IPS-11a (cell line): Measurements from ENCODE around the gene TIAM2.
"Not testable (repeated sequence)": the region's sequence is repeated elsewhere in the genome, so short reads cannot be mapped to it uniquely, and the experiment has no call there.

ENCODE experiments used
- H3K4me3 ChIP-seq: one replicate; pipeline ENCODE4 v1.5.1; 2013; ENCODE audit warnings: low read depth, low read length, control low read depth

TIAM2 gene

GRCh38 chr6:155253337-155253736, 258.2 kb downstream of the TIAM2 start:
- H3K4me3 ChIP-seq, result no peak overlapping the region

GRCh38 chr6:155254139-155254538, 259.0 kb downstream of the TIAM2 start:
- H3K4me3 ChIP-seq, result no peak overlapping the region

- H3K4me3 ChIP-seq, result no peak overlapping the region
Measured at GRCh38 chr6:155256122-155256795, 261.1 kb downstream of the TIAM2 start.

GRCh38 chr6:155257796-155258195, 262.7 kb downstream of the TIAM2 start:
- H3K4me3 ChIP-seq, result no peak overlapping the region

- no peak overlapping the region for H3K4me3 ChIP-seq
Measured at GRCh38 chr6:155259204-155259603, 264.1 kb downstream of the TIAM2 start.

GRCh38 chr6:155259897-155260296, 264.8 kb downstream of the TIAM2 start:
- H3K4me3 ChIP-seq, result no peak overlapping the region

- no peak overlapping the region for H3K4me3 ChIP-seq
Measured at GRCh38 chr6:155260686-155261085, 265.6 kb downstream of the TIAM2 start.

- no peak overlapping the region for H3K4me3 ChIP-seq
Measured at GRCh38 chr6:155261111-155261900, 266.2 kb downstream of the TIAM2 start.

- H3K4me3 ChIP-seq, result no peak overlapping the region
Measured at GRCh38 chr6:155262655-155263054, 267.5 kb downstream of the TIAM2 start.

GRCh38 chr6:155263373-155264063, 268.4 kb downstream of the TIAM2 start, which contains the start of gene CLDN20:
Gene CLDN20, plus strand, starts transcription at chr6:155264013. Its CDS starts 11,707 bp downstream, at chr6:155275720.
- H3K4me3 ChIP-seq, result no peak within 1 kb of the TSS

GRCh38 chr6:155264693-155265320, 269.7 kb downstream of the TIAM2 start:
- H3K4me3 ChIP-seq, result no peak overlapping the region

GRCh38 chr6:155265843-155266535, 270.9 kb downstream of the TIAM2 start:
- no peak overlapping the region for H3K4me3 ChIP-seq

GRCh38 chr6:155267411-155267810, 272.3 kb downstream of the TIAM2 start:
- no peak overlapping the region for H3K4me3 ChIP-seq

- not testable (repeated sequence) for H3K4me3 ChIP-seq
Measured at GRCh38 chr6:155268088-155268867, 273.2 kb downstream of the TIAM2 start.

GRCh38 chr6:155269765-155270164, 274.6 kb downstream of the TIAM2 start:
- no peak overlapping the region for H3K4me3 ChIP-seq

- no peak overlapping the region for H3K4me3 ChIP-seq
Measured at GRCh38 chr6:155270561-155271091, 275.5 kb downstream of the TIAM2 start.

- no peak overlapping the region for H3K4me3 ChIP-seq
Measured at GRCh38 chr6:155271145-155271544, 276.0 kb downstream of the TIAM2 start.

- H3K4me3 ChIP-seq, result no peak overlapping the region
Measured at GRCh38 chr6:155272353-155273232, 277.5 kb downstream of the TIAM2 start.

GRCh38 chr6:155273431-155273830, 278.3 kb downstream of the TIAM2 start:
- no peak overlapping the region for H3K4me3 ChIP-seq
